Spleen (tissue), 7 donors: ENCODE data around the gene CDK5R1.

ENCODE experiments used
- CTCF ChIP-seq, 11 experiments: fragments of 200-600 bp in 7 of 11; fragments of 450-650 bp in 4 of 11; sonication (generic) in 4 of 11; IDR thresholded peaks in 8 of 11; conservative IDR thresholded peaks in 3 of 11; 1 replicate in 7 of 11; 2 replicates in 4 of 11; pipeline versions ENCODE4 v1.4.0 to v1.8.0; 2016 to 2021; ENCODE audit warnings: antibody characterized with exemption in 11 of 11, inconsistent platforms in 4 of 11, mild to moderate bottlenecking in 1 of 11
- POLR2A ChIP-seq, 3 donors: fragments of 450-650 bp; IDR thresholded peaks; one replicate each; pipeline ENCODE4 v1.5.1; 2017; ENCODE audit warnings: antibody characterized with exemption in 3 of 3, mild to moderate bottlenecking in 1 of 3
- POLR2AphosphoS5 ChIP-seq, 3 donors: sonication (generic); formaldehyde crosslinking; IDR thresholded peaks; one replicate each; pipeline ENCODE4 v1.5.1; 2017; ENCODE audit warnings: antibody characterized with exemption in 3 of 3
- donor health status: DM: no; HTN: no; CAD: no; lungs with moderate emphysema.
- donor health status: DM: no; HTN: no; CAD: no.
- donor health status: DM: no; HTN: no; CAD: no.

DNA sequence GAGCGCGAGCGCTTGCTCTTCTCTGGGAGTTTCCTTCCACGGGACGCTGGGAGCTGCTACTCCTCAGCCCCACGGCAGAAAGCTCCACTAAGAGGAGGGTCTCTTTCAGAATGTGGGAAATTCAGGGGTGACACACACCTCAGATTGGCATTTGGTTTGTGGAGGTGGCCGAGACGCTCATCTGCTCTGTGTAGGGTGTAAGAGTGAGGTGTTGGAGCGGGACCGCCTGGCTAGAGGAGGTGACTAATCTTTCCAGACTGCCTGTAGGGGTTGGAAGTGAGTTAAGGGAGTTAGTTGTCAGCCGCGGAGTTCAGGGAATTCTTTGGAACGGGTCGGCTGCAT lies 41.7 kb upstream of the CDK5R1 start:
- TF ChIP-seq POLR2AphosphoS5 (IDR thresholded peaks at IDR 0.05): no peak
- TF ChIP-seq POLR2A (IDR thresholded peaks at IDR 0.05): no peak
- no peak for TF ChIP-seq CTCF (IDR thresholded peaks at IDR 0.05 in 8 of 11, conservative IDR thresholded peaks at IDR 0.05 in 3 of 11)
